Loucy (cell line): ENCODE measurements around the gene CTSW.

Experiments used
- H2AFZ ChIP-seq: fragments of 200-600 bp; sonication (generic); 2 replicates; pipeline ENCODE4 v1.6.0; 2016; ENCODE audit warnings: antibody characterized with exemption, mild to moderate bottlenecking, low read length, moderate library complexity
- H3F3A ChIP-seq: fragments of 200-600 bp; 2 replicates; pipeline ENCODE4 v1.6.0; 2016; ENCODE audit warnings: antibody characterized with exemption, low read depth, mild to moderate bottlenecking
- H3K27me3 ChIP-seq: fragments of 200-600 bp; sonication (generic); 2 replicates; pipeline ENCODE4 v1.6.1; 2014; ENCODE audit warnings: low read length, mild to moderate bottlenecking; ENCODE audit not compliant: insufficient read depth, poor library complexity, severe bottlenecking
- H3K36me3 ChIP-seq: fragments of 200-600 bp; sonication (generic); 2 replicates; pipeline ENCODE4 v1.6.1; 2016; ENCODE audit warnings: low read length; ENCODE audit not compliant: insufficient read depth
- H3K4me1 ChIP-seq: fragments of 200-600 bp; sonication (generic); 2 replicates; pipeline ENCODE4 v1.5.1; 2014; ENCODE audit warnings: low read length, mild to moderate bottlenecking; ENCODE audit not compliant: insufficient read depth, poor library complexity, severe bottlenecking
- H3K4me2 ChIP-seq: fragments of 200-600 bp; sonication (generic); 2 replicates; pipeline ENCODE4 v1.6.0; 2014; ENCODE audit warnings: antibody characterized with exemption, low read length, low read depth, mild to moderate bottlenecking; ENCODE audit not compliant: poor library complexity, severe bottlenecking
- H3K4me3 ChIP-seq: fragments of 200-600 bp; sonication (generic); 2 replicates; pipeline ENCODE4 v1.5.1; 2014; ENCODE audit warnings: low read length, mild to moderate bottlenecking, mixed read lengths; ENCODE audit not compliant: poor library complexity, severe bottlenecking
- H3K79me2 ChIP-seq: fragments of 200-600 bp; sonication (generic); 2 replicates; pipeline ENCODE4 v1.6.1; 2014; ENCODE audit warnings: low read length; ENCODE audit not compliant: insufficient read depth
- H3K9ac ChIP-seq: fragments of 200-600 bp; sonication (generic); 2 replicates; pipeline ENCODE4 v1.6.0; 2014; ENCODE audit warnings: mild to moderate bottlenecking, low read depth, low read length, moderate library complexity; ENCODE audit not compliant: poor library complexity, severe bottlenecking
- H3K9me2 ChIP-seq: fragments of 200-600 bp; sonication (generic); replicated peaks from 2 replicates; pipeline ENCODE4 v1.6.1; 2016; ENCODE audit warnings: low read depth, low read length, mixed read lengths
- H3K9me3 ChIP-seq: fragments of 200-600 bp; sonication (generic); 2 replicates; pipeline ENCODE4 v1.6.1; 2014; ENCODE audit warnings: mild to moderate bottlenecking, antibody characterized with exemption, low read length, low read depth; ENCODE audit not compliant: insufficient read depth
- H4K20me1 ChIP-seq: fragments of 200-600 bp; sonication (generic); 2 replicates; pipeline ENCODE4 v1.6.0; 2014; ENCODE audit warnings: antibody characterized with exemption, low read length, mild to moderate bottlenecking; ENCODE audit not compliant: insufficient read depth, poor library complexity, severe bottlenecking
- EZH2phosphoT487 ChIP-seq: fragments of 200-600 bp; IDR thresholded peaks from 2 replicates; pipeline ENCODE4 v1.6.1; 2018; ENCODE audit warnings: antibody characterized with exemption, mild to moderate bottlenecking, moderate library complexity, borderline replicate concordance
- TF ChIP-seq, protein P1 (sequence below): fragments of 200-600 bp; sonication (generic); conservative IDR thresholded peaks from 2 replicates; pipeline ENCODE4 v1.5.1; 2014; ENCODE audit warnings: mild to moderate bottlenecking, antibody characterized with exemption, low read length

The CTSW gene

DNA sequence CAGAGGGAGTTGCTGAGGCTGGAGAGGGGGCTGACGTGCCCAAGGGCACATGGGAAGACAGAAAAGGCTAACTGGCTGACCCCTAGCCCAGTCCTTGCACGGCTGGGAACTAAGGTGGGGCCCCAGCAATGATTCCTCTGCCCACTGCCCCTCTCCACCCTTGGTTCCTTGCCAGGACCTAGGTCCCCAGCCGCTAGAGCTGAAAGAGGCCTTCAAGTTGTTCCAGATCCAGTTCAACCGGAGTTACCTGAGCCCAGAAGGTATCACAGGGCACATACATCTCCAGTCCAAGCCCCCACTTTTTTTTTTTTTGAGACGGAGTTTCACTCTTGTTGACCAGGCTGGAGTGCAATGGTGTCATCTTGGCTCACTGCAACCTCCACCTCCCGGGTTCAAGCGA, 390 bp downstream of the CTSW start:
- Histone ChIP-seq H3K9ac (peak overlapping the region; percentile 65), H3K36me3 (peaks cover 11% of the 10 kb centered on the region; the same call in 1 of the 2 replicates), H3K4me2 (peak overlapping the region; percentile 79), H3K79me2 (peaks cover 10% of the 10 kb centered on the region; the same call in 1 of the 2 replicates), H3F3A (no peaks in the 10 kb centered on the region), H4K20me1 (peaks cover 6% of the 10 kb centered on the region), H3K9me2 (no peaks in the 10 kb centered on the region), H3K4me3 (peak overlapping the region; percentile 63), H3K9me3 (no peaks in the 10 kb centered on the region), H3K4me1 (peaks cover 41% of the 10 kb centered on the region), H2AFZ (no peak overlapping the region), H3K27me3 (no peaks in the 10 kb centered on the region)
- TF ChIP-seq, protein P1, sequence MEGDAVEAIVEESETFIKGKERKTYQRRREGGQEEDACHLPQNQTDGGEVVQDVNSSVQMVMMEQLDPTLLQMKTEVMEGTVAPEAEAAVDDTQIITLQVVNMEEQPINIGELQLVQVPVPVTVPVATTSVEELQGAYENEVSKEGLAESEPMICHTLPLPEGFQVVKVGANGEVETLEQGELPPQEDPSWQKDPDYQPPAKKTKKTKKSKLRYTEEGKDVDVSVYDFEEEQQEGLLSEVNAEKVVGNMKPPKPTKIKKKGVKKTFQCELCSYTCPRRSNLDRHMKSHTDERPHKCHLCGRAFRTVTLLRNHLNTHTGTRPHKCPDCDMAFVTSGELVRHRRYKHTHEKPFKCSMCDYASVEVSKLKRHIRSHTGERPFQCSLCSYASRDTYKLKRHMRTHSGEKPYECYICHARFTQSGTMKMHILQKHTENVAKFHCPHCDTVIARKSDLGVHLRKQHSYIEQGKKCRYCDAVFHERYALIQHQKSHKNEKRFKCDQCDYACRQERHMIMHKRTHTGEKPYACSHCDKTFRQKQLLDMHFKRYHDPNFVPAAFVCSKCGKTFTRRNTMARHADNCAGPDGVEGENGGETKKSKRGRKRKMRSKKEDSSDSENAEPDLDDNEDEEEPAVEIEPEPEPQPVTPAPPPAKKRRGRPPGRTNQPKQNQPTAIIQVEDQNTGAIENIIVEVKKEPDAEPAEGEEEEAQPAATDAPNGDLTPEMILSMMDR = no peak
- no peak for TF ChIP-seq EZH2phosphoT487

DNA sequence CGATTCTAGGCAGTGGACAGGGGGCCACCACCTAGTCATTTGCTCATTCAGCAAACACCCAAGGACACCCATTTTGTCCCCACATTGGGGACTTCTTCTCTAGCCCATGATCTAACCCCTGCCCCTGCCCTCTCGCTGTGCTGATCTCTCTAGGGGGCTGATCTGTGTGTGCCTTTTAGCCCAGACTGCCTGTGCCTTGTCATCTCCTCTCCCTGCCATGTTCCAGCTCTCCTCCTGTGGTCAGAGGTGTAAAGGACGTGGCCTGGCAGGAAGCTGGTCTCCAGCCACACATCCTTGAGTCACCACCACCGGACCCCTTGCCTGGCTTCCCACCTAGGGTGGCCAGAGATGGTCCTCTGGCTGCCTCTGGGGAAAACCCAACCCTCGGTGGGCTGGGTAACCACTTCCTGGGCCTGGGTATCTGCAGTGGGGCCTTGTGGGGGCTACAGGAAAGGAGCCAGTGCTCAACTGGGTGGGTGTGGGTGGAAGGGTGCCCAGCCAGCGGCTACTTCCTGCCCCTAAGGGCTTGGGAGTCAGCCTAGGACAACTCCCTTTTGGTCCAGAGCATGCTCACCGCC, 1.3 kb downstream of the CTSW start:
- peak overlapping the region; percentile 63 for H3K4me3 ChIP-seq
- TF ChIP-seq, protein P1 = no peak
- TF ChIP-seq EZH2phosphoT487 = no peak

DNA sequence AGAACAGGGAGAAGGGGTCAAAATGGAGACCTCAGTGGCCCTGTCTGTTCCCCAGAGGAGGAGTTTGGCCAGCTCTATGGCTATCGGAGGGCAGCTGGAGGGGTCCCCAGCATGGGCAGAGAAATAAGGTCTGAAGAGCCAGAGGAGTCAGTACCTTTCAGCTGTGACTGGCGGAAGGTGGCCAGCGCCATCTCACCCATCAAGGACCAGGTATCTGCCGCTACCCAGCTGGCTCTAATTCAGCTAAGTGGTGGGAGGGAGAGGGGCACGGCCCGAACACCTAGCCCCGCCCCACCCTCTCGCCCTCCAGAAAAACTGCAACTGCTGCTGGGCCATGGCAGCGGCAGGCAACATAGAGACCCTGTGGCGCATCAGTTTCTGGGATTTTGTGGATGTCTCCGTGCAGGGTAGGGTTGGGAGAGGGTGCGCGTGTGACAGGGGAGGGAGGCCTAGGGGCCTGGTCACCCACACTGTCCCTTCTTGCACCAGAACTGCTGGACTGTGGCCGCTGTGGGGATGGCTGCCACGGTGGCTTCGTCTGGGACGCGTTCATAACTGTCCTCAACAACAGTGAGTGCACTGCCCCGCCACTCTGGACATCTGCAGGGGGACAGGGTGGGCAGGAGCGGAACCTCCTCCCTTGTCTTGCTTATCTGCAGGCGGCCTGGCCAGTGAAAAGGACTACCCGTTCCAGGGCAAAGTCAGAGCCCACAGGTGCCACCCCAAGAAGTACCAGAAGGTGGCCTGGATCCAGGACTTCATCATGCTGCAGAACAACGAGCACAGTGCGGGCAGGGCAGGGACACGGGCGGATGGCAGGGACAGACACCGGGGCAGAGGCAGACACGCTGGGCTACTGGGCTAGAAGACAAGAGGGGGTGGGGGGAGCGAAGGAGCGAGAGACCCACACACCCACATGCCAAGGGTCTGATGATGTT, 2.8 kb downstream of the CTSW start:
- TF ChIP-seq EZH2phosphoT487 = no peak
- TF ChIP-seq, protein P1 = no peak
- peaks cover 6% of the 10 kb centered on the region for H4K20me1 ChIP-seq
- H3K4me1 ChIP-seq = peaks cover 55% of the 10 kb centered on the region
- peak overlapping the region; percentile 65 for H3K9ac ChIP-seq
- no peak overlapping the region for H3K4me3 ChIP-seq
- peaks cover 33% of the 10 kb centered on the region for H3K79me2 ChIP-seq
- H3K36me3 ChIP-seq = peaks cover 11% of the 10 kb centered on the region; the same call in 1 of the 2 replicates
- no peak overlapping the region for H2AFZ ChIP-seq
- no peaks in the 10 kb centered on the region for H3K9me2 ChIP-seq
- H3F3A ChIP-seq = no peaks in the 10 kb centered on the region
- H3K4me2 ChIP-seq = peak overlapping the region; percentile 79
- no peaks in the 10 kb centered on the region for H3K27me3 ChIP-seq
- no peaks in the 10 kb centered on the region for H3K9me3 ChIP-seq

More for the DNA sequence above, 1.3 kb downstream of the CTSW start:
- peaks cover 11% of the 10 kb centered on the region; the same call in 1 of the 2 replicates for H3K36me3 ChIP-seq
- peaks cover 44% of the 10 kb centered on the region for H3K4me1 ChIP-seq
- peaks cover 6% of the 10 kb centered on the region for H4K20me1 ChIP-seq
- H3K9me3 ChIP-seq = no peaks in the 10 kb centered on the region
- H3K9me2 ChIP-seq = no peaks in the 10 kb centered on the region
- peak overlapping the region; percentile 65 for H3K9ac ChIP-seq
- H3K79me2 ChIP-seq = peaks cover 18% of the 10 kb centered on the region; the same call in 1 of the 2 replicates
- no peaks in the 10 kb centered on the region for H3K27me3 ChIP-seq
- peak overlapping the region; percentile 79 for H3K4me2 ChIP-seq
- H2AFZ ChIP-seq = no peak overlapping the region
- H3F3A ChIP-seq = no peaks in the 10 kb centered on the region
